Mesenchymal stem cell (in vitro differentiated cells and primary cell): Measurements from ENCODE around the gene ADAMTS8.

Experiments used
- DNase-seq: peaks from one replicate; pipeline ENCODE4 v3.0.0-alpha.2; 2013
- H2AFZ ChIP-seq: one replicate; pipeline ENCODE4 v1.6.1; 2013; ENCODE audit warnings: low read depth, mild to moderate bottlenecking, control low read depth, inconsistent platforms, low read length, moderate library complexity
- H2AK5ac ChIP-seq: 2 replicates; pipeline ENCODE4 v1.6.1; 2013; ENCODE audit warnings: low read length, moderate library complexity, mild to moderate bottlenecking, inconsistent platforms; ENCODE audit not compliant: severe bottlenecking
- H2BK120ac ChIP-seq: one replicate; pipeline ENCODE4 v1.6.1; 2013; ENCODE audit warnings: low read depth, mild to moderate bottlenecking, inconsistent platforms, low read length, moderate library complexity
- H2BK12ac ChIP-seq, 2 experiments: one replicate each; pipeline ENCODE4 v1.6.1; 2013; ENCODE audit warnings: inconsistent platforms in 2 of 2, low read length in 2 of 2, mild to moderate bottlenecking in 2 of 2, moderate library complexity in 2 of 2, control low read depth in 1 of 2
- H2BK15ac ChIP-seq: one replicate; pipeline ENCODE4 v1.6.1; 2013; ENCODE audit warnings: mild to moderate bottlenecking, low read depth, inconsistent platforms; ENCODE audit not compliant: poor library complexity, severe bottlenecking
- H2BK5ac ChIP-seq: 2 replicates; pipeline ENCODE4 v1.6.1; 2013; ENCODE audit warnings: low read depth, mild to moderate bottlenecking, low read length, control low read depth, inconsistent platforms; ENCODE audit not compliant: poor library complexity, severe bottlenecking
- H3K14ac ChIP-seq, 2 experiments: one replicate each; pipeline ENCODE4 v1.6.1; 2013; ENCODE audit warnings: inconsistent platforms in 2 of 2, low read length in 2 of 2, control low read depth in 1 of 2, mild to moderate bottlenecking in 1 of 2, moderate library complexity in 1 of 2
- H3K18ac ChIP-seq, 2 experiments: one replicate each; pipeline ENCODE4 v1.6.1; 2013; ENCODE audit warnings: inconsistent platforms in 2 of 2, low read length in 2 of 2, control low read depth in 1 of 2, low read depth in 1 of 2, mild to moderate bottlenecking in 1 of 2
- H3K23ac ChIP-seq, 2 experiments: one replicate each; pipeline ENCODE4 v1.6.1; 2013; ENCODE audit warnings: inconsistent platforms in 2 of 2, low read length in 2 of 2, mild to moderate bottlenecking in 2 of 2, moderate library complexity in 2 of 2, control low read depth in 1 of 2
- H3K27ac ChIP-seq: 2 replicates; pipeline ENCODE4 v1.5.1; 2013; ENCODE audit warnings: mild to moderate bottlenecking, moderate library complexity, low read length, control low read depth, inconsistent platforms; ENCODE audit not compliant: poor library complexity, severe bottlenecking
- H3K27me3 ChIP-seq, 2 experiments: 2 replicates each; pipeline versions ENCODE4 v1.6.1 to v1.7.0; 2013; ENCODE audit warnings: low read length in 2 of 2, mild to moderate bottlenecking in 2 of 2, moderate library complexity in 2 of 2, control low read depth in 1 of 2, inconsistent platforms in 1 of 2; ENCODE audit not compliant: control insufficient read depth in 1 of 2, insufficient read depth in 1 of 2
- H3K36me3 ChIP-seq, 2 experiments: 2 replicates each; pipeline versions ENCODE4 v1.6.1 to v1.7.0; 2013; ENCODE audit warnings: low read length in 2 of 2, control low read depth in 1 of 2, inconsistent platforms in 1 of 2, low read depth in 1 of 2, mild to moderate bottlenecking in 1 of 2; ENCODE audit not compliant: insufficient read depth in 2 of 2, control insufficient read depth in 1 of 2
- H3K4ac ChIP-seq, 2 experiments: one replicate each; pipeline ENCODE4 v1.6.1; 2013; ENCODE audit warnings: inconsistent platforms in 2 of 2, low read length in 2 of 2, mild to moderate bottlenecking in 2 of 2, moderate library complexity in 2 of 2, control low read depth in 1 of 2, low read depth in 1 of 2
- H3K4me1 ChIP-seq: 2 replicates; pipeline ENCODE4 v1.6.1; 2013; ENCODE audit warnings: low read depth, low read length, control low read depth; ENCODE audit not compliant: control insufficient read depth, insufficient read depth
- H3K4me2 ChIP-seq: 2 replicates; pipeline ENCODE4 v1.6.1; 2013; ENCODE audit warnings: low read length, mild to moderate bottlenecking, inconsistent platforms; ENCODE audit not compliant: poor library complexity, severe bottlenecking
- H3K4me3 ChIP-seq, 2 experiments: 2 replicates each; pipeline versions ENCODE4 v1.5.1 to v1.7.0; 2013; ENCODE audit warnings: low read length in 2 of 2, mild to moderate bottlenecking in 2 of 2, control low read depth in 1 of 2, low read depth in 1 of 2; ENCODE audit not compliant: insufficient read depth in 1 of 2
- H3K79me1 ChIP-seq: replicated peaks from 2 replicates; pipeline ENCODE4 v1.6.1; 2013; ENCODE audit warnings: mild to moderate bottlenecking, control low read depth, low read length, inconsistent platforms; ENCODE audit not compliant: poor library complexity, severe bottlenecking
- H3K9ac ChIP-seq: 2 replicates; pipeline ENCODE4 v1.7.0; 2013; ENCODE audit warnings: mild to moderate bottlenecking, low read length, moderate library complexity
- H3K9me3 ChIP-seq: 2 replicates; pipeline ENCODE4 v1.7.0; 2013; ENCODE audit warnings: mild to moderate bottlenecking, low read length; ENCODE audit not compliant: control insufficient read depth
- H4K8ac ChIP-seq: one replicate; pipeline ENCODE4 v1.6.1; 2013; ENCODE audit warnings: inconsistent platforms, mild to moderate bottlenecking, low read length, moderate library complexity
- H4K91ac ChIP-seq: one replicate; pipeline ENCODE4 v1.6.1; 2013; ENCODE audit warnings: mild to moderate bottlenecking, low read length, inconsistent platforms

Gene ADAMTS8

DNA sequence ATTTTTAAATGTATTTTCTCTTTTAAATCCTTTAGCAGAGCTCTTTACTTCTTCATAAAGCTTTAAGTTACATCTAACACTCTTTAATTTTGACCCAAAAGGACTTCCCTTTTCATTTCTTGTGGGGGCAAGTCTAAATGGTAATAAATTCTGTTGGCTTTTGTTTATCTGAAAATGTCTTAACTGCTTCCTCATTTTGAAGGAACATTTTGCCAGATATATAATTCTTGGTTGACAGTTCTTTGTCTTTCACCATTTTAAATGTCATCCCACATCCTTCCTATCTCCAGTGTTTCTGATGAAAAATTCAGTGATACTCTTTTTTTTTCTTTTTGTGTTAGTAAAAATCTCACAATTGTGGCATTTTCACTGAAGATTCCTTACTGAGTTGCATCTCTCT, 69.0 kb downstream of the ADAMTS8 start:
- Histone ChIP-seq H3K14ac (no peak overlapping the region), H2BK120ac (no peak overlapping the region), H3K9me3 (peaks cover 22% of the 10 kb centered on the region), H4K91ac (no peak overlapping the region), H3K4me1 (no peaks in the 10 kb centered on the region), H4K8ac (no peak overlapping the region), H2BK5ac (no peak overlapping the region), H2AFZ (no peak overlapping the region), H3K27me3 (peaks cover 2 to 16% of the 10 kb centered on the region in 2 experiments), H3K18ac (no peak overlapping the region), H3K23ac (no peak overlapping the region), H3K27ac (no peak overlapping the region), H3K36me3 (no peaks in the 10 kb centered on the region), H3K79me1 (no peaks in the 10 kb centered on the region), H3K9ac (no peak overlapping the region), H2BK15ac (no peak overlapping the region), H3K4me3 (no peak overlapping the region), H3K4ac (no peak overlapping the region), H2AK5ac (no peak overlapping the region), H2BK12ac (no peak overlapping the region), H3K4me2 (no peak overlapping the region)
- no peak for DNase-seq

GRCh38 chr11:130358398-130358797, 70.0 kb downstream of the ADAMTS8 start:
- Histone ChIP-seq H3K27ac (no peak overlapping the region), H3K4ac (no peak overlapping the region), H3K4me1 (no peaks in the 10 kb centered on the region), H2AK5ac (no peak overlapping the region), H3K9me3 (peaks cover 22% of the 10 kb centered on the region), H3K18ac (no peak overlapping the region), H4K91ac (no peak overlapping the region), H3K9ac (no peak overlapping the region), H3K14ac (no peak overlapping the region), H2BK120ac (no peak overlapping the region), H2BK15ac (no peak overlapping the region), H3K36me3 (no peaks in the 10 kb centered on the region), H2AFZ (no peak overlapping the region), H3K27me3 (peaks cover 3 to 6% of the 10 kb centered on the region in 2 experiments), H3K4me2 (no peak overlapping the region), H4K8ac (no peak overlapping the region), H3K4me3 (no peak overlapping the region), H2BK5ac (no peak overlapping the region), H3K79me1 (no peaks in the 10 kb centered on the region), H3K23ac (no peak overlapping the region), H2BK12ac (no peak overlapping the region)
- DNase-seq: no peak
